OCI-LY3 (cell line): Measurements from ENCODE around the gene CD4.

ENCODE experiments used
- H2AFZ ChIP-seq: fragments of 200-600, 300-600 bp; shearing (Covaris generic); 2 replicates; pipeline ENCODE4 v1.6.0; 2014; ENCODE audit warnings: antibody characterized with exemption, low read depth, low read length
- H3K27ac ChIP-seq: fragments of 200-600, 300-600 bp; sonication (generic); 2 replicates; pipeline ENCODE4 v1.5.1; 2014; ENCODE audit warnings: mild to moderate bottlenecking, low read length, moderate library complexity, mixed read lengths
- H3K27me3 ChIP-seq: fragments of 200-600, 300-600 bp; sonication (generic); 2 replicates; pipeline ENCODE4 v1.6.1; 2014; ENCODE audit warnings: low read depth, low read length, mixed read lengths
- H3K36me3 ChIP-seq: fragments of 200-600, 300-600 bp; sonication (generic); replicated peaks from 2 replicates; pipeline ENCODE3; 2014; ENCODE audit warnings: low read depth, low read length, mixed read lengths
- H3K4me1 ChIP-seq: fragments of 300-600, 200-600 bp; sonication (generic); 2 replicates; pipeline ENCODE4 v1.6.1; 2014; ENCODE audit warnings: low read length, mixed read lengths
- H3K4me2 ChIP-seq: fragments of 200-600, 300-600 bp; sonication (generic); 2 replicates; pipeline ENCODE4 v1.6.1; 2014; ENCODE audit warnings: low read length, mixed read lengths
- H3K4me3 ChIP-seq: fragments of 300-600, 200-600 bp; sonication (generic); 2 replicates; pipeline ENCODE4 v1.5.1; 2014; ENCODE audit warnings: antibody characterized with exemption, mild to moderate bottlenecking, low read length, moderate library complexity
- H3K79me2 ChIP-seq: fragments of 300-600, 200-600 bp; shearing (Covaris generic); 2 replicates; pipeline ENCODE4 v1.6.1; 2014; ENCODE audit warnings: mild to moderate bottlenecking, low read length, mixed read lengths
- H3K9ac ChIP-seq: fragments of 300-600, 200-600 bp; shearing (Covaris generic); 2 replicates; pipeline ENCODE4 v1.6.0; 2014; ENCODE audit warnings: mild to moderate bottlenecking, low read length, moderate library complexity
- H3K9me3 ChIP-seq: fragments of 200-600, 300-600 bp; shearing (Covaris generic); 2 replicates; pipeline ENCODE4 v1.6.1; 2014; ENCODE audit warnings: low read length, mixed read lengths; ENCODE audit not compliant: insufficient read depth
- H4K20me1 ChIP-seq: fragments of 200-600, 300-600 bp; sonication (generic); 2 replicates; pipeline ENCODE4 v1.6.1; 2016; ENCODE audit warnings: low read length, mixed read lengths; ENCODE audit not compliant: insufficient read depth
- EZH2phosphoT487 ChIP-seq: fragments of 200-600 bp; shearing (Covaris generic); IDR thresholded peaks from 2 replicates; pipeline ENCODE4 v1.6.1; 2018; ENCODE audit warnings: antibody characterized with exemption, mixed run types, low read depth
- TF ChIP-seq, protein P1 (sequence below): fragments of 200-600, 300-600 bp; sonication (generic); IDR thresholded peaks from 2 replicates; pipeline ENCODE4 v1.5.1; 2014; ENCODE audit warnings: antibody characterized with exemption, low read length, low read depth

Gene CD4

DNA sequence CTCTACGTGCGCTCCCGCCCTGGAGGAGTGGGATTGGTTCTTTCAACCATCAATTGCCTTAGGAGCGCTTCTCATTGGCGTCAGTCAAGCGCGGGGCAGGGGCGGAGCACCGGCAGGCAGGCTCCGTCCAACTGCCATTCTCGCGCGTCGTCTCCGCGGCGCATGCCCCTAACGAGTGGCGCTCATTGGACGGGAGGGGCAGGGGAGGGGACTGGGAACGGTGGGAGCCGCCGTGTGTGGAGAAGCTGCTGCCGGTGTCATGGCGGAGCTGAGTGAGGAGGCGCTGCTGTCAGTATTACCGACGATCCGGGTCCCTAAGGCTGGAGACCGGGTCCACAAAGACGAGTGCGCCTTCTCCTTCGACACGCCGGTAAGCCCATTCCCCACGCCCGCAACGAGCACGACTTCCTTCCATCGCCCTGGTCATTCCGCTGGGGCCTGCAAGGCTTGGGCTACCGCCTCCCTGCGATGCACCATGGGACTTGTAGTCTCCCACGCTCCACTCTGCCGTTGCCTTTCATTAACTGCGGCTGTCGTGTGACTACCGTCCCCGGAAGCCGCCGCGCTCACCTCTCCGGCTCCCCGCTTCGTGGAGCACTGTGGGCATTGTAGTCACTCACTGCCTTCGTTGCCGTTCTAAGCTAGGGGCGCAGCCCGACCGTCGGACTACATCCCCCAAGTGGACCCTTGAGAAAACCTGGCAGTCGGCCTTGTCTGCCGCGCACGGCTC, 62.8 kb downstream of the CD4 start, which contains the start of gene USP5:
USP5 (plus strand) TSS at position 230 of the 730 bp plus-strand sequence; CDS start at position 260, 30 bp downstream.
- peak within 1 kb of the TSS; percentile 99 for H3K4me2 ChIP-seq
- H3K27me3 ChIP-seq = no peaks in the 10 kb centered on the region
- TF ChIP-seq, protein P1, sequence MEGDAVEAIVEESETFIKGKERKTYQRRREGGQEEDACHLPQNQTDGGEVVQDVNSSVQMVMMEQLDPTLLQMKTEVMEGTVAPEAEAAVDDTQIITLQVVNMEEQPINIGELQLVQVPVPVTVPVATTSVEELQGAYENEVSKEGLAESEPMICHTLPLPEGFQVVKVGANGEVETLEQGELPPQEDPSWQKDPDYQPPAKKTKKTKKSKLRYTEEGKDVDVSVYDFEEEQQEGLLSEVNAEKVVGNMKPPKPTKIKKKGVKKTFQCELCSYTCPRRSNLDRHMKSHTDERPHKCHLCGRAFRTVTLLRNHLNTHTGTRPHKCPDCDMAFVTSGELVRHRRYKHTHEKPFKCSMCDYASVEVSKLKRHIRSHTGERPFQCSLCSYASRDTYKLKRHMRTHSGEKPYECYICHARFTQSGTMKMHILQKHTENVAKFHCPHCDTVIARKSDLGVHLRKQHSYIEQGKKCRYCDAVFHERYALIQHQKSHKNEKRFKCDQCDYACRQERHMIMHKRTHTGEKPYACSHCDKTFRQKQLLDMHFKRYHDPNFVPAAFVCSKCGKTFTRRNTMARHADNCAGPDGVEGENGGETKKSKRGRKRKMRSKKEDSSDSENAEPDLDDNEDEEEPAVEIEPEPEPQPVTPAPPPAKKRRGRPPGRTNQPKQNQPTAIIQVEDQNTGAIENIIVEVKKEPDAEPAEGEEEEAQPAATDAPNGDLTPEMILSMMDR = no peak
- no peak for TF ChIP-seq EZH2phosphoT487
- H3K79me2 ChIP-seq = peaks cover 40% of the 10 kb centered on the region
- H3K4me3 ChIP-seq = peak within 1 kb of the TSS; percentile 79
- H4K20me1 ChIP-seq = no peaks in the 10 kb centered on the region
- peaks cover 33% of the 10 kb centered on the region for H3K4me1 ChIP-seq
- H3K36me3 ChIP-seq = peaks cover 29% of the 10 kb centered on the region
- no peaks in the 10 kb centered on the region for H3K9me3 ChIP-seq
- H3K27ac ChIP-seq = peak within 1 kb of the TSS; percentile 70
- H2AFZ ChIP-seq = peak within 1 kb of the TSS; percentile 61; the same call in 1 of the 2 replicates
- peak within 1 kb of the TSS; percentile 79 for H3K9ac ChIP-seq

DNA sequence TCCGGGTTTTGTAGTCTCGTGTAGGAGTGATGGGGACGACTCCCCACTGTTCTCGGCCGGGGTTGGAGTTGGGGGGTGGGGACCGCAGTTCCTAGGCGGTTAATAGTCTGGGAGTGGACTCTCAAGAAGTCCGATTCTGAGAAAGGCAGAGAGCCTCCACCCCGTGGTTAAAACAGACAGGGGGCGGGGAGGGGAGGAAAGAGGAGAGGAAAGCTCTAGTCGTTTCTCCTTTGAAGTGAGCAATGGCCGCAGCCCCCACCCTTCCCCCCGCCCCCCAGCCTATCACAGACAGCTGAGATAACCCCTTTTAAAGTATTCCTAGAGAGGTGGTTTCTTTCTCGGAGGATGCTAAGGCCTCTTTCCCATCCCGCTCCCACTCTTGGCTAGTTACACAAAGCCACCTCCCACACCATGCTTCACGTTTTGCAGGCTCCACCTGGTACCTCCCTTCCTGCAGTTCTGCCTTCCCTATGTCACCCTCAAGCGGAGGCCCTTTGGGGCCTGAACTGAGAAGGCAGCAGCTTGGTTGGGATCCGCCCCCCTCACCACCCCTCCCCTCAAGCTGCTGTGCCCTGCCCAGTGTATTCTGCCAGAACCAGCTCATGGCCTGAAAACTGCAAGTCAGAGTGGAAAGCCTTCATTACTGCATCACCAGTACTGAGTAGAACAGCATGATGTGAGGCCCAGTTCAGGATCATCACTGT, 63.5 kb downstream of the CD4 start:
- H3K27me3 ChIP-seq = no peaks in the 10 kb centered on the region

DNA sequence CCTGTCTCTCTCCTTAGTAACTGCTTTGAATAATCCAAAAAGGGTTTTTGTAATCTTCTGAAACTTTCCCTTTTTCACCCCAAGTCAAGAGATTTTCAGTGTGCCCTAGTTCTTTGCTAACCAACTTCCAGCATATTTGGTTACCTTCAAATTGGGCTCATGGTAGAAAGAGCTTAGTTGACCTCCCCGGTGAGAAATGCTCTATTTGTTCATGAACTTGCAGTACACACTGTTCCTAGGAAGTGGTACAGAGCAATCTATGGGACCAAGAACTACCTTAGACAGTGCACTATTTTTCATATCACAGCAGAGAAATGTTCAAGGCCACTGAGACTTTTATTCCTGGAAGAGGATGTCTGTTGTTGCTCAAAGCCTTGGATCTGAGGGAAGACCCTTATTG, 64.3 kb downstream of the CD4 start:
- Histone ChIP-seq H3K27ac (no peak overlapping the region), H3K9ac (peak overlapping the region; percentile 72; the same call in 1 of the 2 replicates), H3K36me3 (peaks cover 29% of the 10 kb centered on the region), H4K20me1 (no peaks in the 10 kb centered on the region), H2AFZ (no peak overlapping the region), H3K4me3 (peak overlapping the region; percentile 79), H3K79me2 (peaks cover 40% of the 10 kb centered on the region), H3K4me1 (peaks cover 28% of the 10 kb centered on the region), H3K27me3 (no peaks in the 10 kb centered on the region), H3K9me3 (no peaks in the 10 kb centered on the region), H3K4me2 (peak overlapping the region; percentile 99)
- TF ChIP-seq, protein P1 = no peak
- TF ChIP-seq EZH2phosphoT487 = no peak

More for the DNA sequence above, 63.5 kb downstream of the CD4 start:
- Histone ChIP-seq H2AFZ (no peak overlapping the region), H3K36me3 (peaks cover 27% of the 10 kb centered on the region), H3K79me2 (peaks cover 40% of the 10 kb centered on the region), H3K4me2 (peak overlapping the region; percentile 99), H4K20me1 (no peaks in the 10 kb centered on the region), H3K27ac (peak overlapping the region; percentile 28), H3K4me1 (peaks cover 33% of the 10 kb centered on the region), H3K4me3 (peak overlapping the region; percentile 79), H3K9ac (peak overlapping the region; percentile 72), H3K9me3 (no peaks in the 10 kb centered on the region)
- TF ChIP-seq, protein P1 = no peak
- no peak for TF ChIP-seq EZH2phosphoT487

DNA sequence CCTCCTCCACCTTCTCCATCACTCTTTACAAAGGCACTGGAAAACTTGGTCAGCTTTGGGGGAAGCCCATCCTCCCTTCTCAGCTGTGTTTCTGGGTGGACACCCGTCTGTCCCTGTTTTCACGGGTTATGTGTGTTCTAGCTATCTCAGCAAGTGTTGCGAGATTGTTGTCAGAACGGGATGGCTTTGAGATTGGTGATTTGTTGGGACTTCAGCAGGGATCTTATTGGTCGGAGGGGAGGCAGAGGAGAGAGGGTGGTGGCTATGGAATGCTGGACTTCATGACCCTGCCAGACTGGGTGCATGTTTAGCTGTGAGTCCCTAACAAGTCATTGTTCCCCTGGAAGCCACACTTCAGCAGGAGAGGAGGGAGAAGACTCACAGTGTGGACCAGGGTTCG, 64.7 kb downstream of the CD4 start:
- Histone ChIP-seq H3K4me2 (no peak overlapping the region), H3K36me3 (peaks cover 29% of the 10 kb centered on the region), H3K9ac (no peak overlapping the region), H4K20me1 (no peaks in the 10 kb centered on the region), H3K4me1 (peaks cover 24% of the 10 kb centered on the region), H3K27me3 (no peaks in the 10 kb centered on the region), H3K9me3 (no peaks in the 10 kb centered on the region), H3K27ac (no peak overlapping the region), H3K4me3 (no peak overlapping the region), H3K79me2 (peaks cover 40% of the 10 kb centered on the region), H2AFZ (no peak overlapping the region)
- no peak for TF ChIP-seq EZH2phosphoT487
- TF ChIP-seq, protein P1 = no peak
